HepG2 (cell line): ENCODE data around the gene APOLD1. TPM values are rescaled to one million over a fixed set of nuclear protein-coding genes. Genes with fewer than 3 reads are reported as not detected.

Source experiments
- ARNT2 ChIP-seq: sonication (generic); formaldehyde crosslinking; IDR thresholded peaks from 2 replicates; pipeline ENCODE4 v1.8.0; 2022; ENCODE audit warnings: mild to moderate bottlenecking, low read depth, missing genetic modification reagents, moderate library complexity
- ASH2L ChIP-seq: fragments of 300-600, 200-600 bp; sonication (generic); IDR thresholded peaks from 2 replicates; pipeline ENCODE4 v1.7.0; 2017; ENCODE audit warnings: low read depth, mild to moderate bottlenecking, moderate library complexity, mixed read lengths, low read length; ENCODE audit not compliant: insufficient read length
- BCLAF1 ChIP-seq: fragments of 450-650 bp; IDR thresholded peaks from 2 replicates; pipeline ENCODE4 v1.6.1; 2017; ENCODE audit warnings: mild to moderate bottlenecking
- CC2D1A ChIP-seq: sonication (generic); formaldehyde crosslinking; IDR thresholded peaks from 2 replicates; pipeline ENCODE4 v1.8.1; 2023; ENCODE audit warnings: mild to moderate bottlenecking, missing genetic modification reagents
- CCAR2 ChIP-seq: fragments of 200-400 bp; formaldehyde crosslinking; optimal IDR thresholded peaks from 2 replicates; pipeline ENCODE3; 2018; ENCODE audit warnings: low read depth, mild to moderate bottlenecking, low read length, moderate library complexity
- CEBPG ChIP-seq: IDR thresholded peaks from 2 replicates; pipeline ENCODE4 v1.6.1; 2016
- CHD2 ChIP-seq: IDR thresholded peaks from 2 replicates; pipeline ENCODE4 v1.6.1; 2011; ENCODE audit warnings: low read depth, low read length, improper control_type of control experiment
- CHD4 ChIP-seq: fragments of 200-600 bp; sonication (generic); IDR thresholded peaks from 2 replicates; pipeline ENCODE4 v1.7.0; 2017; ENCODE audit warnings: mild to moderate bottlenecking, low read length, borderline replicate concordance
- IRF1 ChIP-seq: sonication (generic); formaldehyde crosslinking; IDR thresholded peaks from 2 replicates; pipeline ENCODE4 v1.4.0; 2020; ENCODE audit warnings: low read depth, mild to moderate bottlenecking, missing genetic modification reagents
- LCORL ChIP-seq, 2 experiments: fragments of 450-650 bp in 1 of 2; sonication (generic) in 1 of 2; formaldehyde crosslinking in 1 of 2; IDR thresholded peaks; 2 replicates each; pipeline versions ENCODE4 v1.5.0 to v1.6.1; 2017 to 2020; ENCODE audit warnings: antibody characterized with exemption in 1 of 2, missing genetic modification reagents in 1 of 2
- NR2F6 ChIP-seq, 2 experiments: IDR thresholded peaks; 2 replicates each; pipeline ENCODE4 v1.6.1; 2016; ENCODE audit warnings: antibody characterized with exemption in 1 of 2, mild to moderate bottlenecking in 1 of 2
- PBX3 ChIP-seq: sonication (generic); formaldehyde crosslinking; IDR thresholded peaks from 2 replicates; pipeline ENCODE4 v1.8.1; 2023; ENCODE audit warnings: missing genetic modification reagents, inconsistent platforms, borderline replicate concordance
- SP4 ChIP-seq: sonication (generic); formaldehyde crosslinking; IDR thresholded peaks from 2 replicates; pipeline ENCODE4 v1.8.1; 2023; ENCODE audit warnings: mild to moderate bottlenecking, missing genetic modification reagents
- ZBTB8A ChIP-seq: sonication (generic); formaldehyde crosslinking; IDR thresholded peaks from 2 replicates; pipeline ENCODE4 v1.4.0; 2020; ENCODE audit warnings: mild to moderate bottlenecking, low read depth, missing genetic modification reagents, borderline replicate concordance
- ZNF549 ChIP-seq: sonication (generic); formaldehyde crosslinking; IDR thresholded peaks from 2 replicates; pipeline ENCODE4 v1.5.0; 2020; ENCODE audit warnings: missing genetic modification reagents
- ZNF556 ChIP-seq: sonication (generic); formaldehyde crosslinking; IDR thresholded peaks from 2 replicates; pipeline ENCODE4 v1.4.0; 2020; ENCODE audit warnings: mild to moderate bottlenecking, missing genetic modification reagents, borderline replicate concordance
- ZNF564 ChIP-seq: sonication (generic); formaldehyde crosslinking; IDR thresholded peaks from 2 replicates; pipeline ENCODE4 v1.8.1; 2023; ENCODE audit warnings: mild to moderate bottlenecking, missing genetic modification reagents
- ZNF674 ChIP-seq: sonication (generic); formaldehyde crosslinking; IDR thresholded peaks from 2 replicates; pipeline ENCODE4 v1.5.0; 2020; ENCODE audit warnings: low read depth, mild to moderate bottlenecking, missing genetic modification reagents
- ZNF724P ChIP-seq: sonication (generic); formaldehyde crosslinking; IDR thresholded peaks from 2 replicates; pipeline ENCODE4 v1.8.0; 2022; ENCODE audit warnings: missing genetic modification reagents, borderline replicate concordance
- ZNF746 ChIP-seq: sonication (generic); formaldehyde crosslinking; IDR thresholded peaks from 2 replicates; pipeline ENCODE4 v1.8.0; 2022; ENCODE audit warnings: mild to moderate bottlenecking, missing genetic modification reagents
- polyA plus RNA-seq, 8 experiments: library from polyadenylated mRNA; depleted of rRNA in 3 of 8; stranded (reverse) in 7 of 8; unstranded in 1 of 8; fragments of >200 nt; fragmentation: Illumina TruSeq in 4 of 8; extraction: Trizol in 4 of 8; gene quantifications; 2 replicates each; pipeline versions ENCODE4 v1.2.1 to v1.2.3, GENCODE V29; 2011 to 2016; ENCODE audit warnings: low read depth in 4 of 8, missing spikeins in 1 of 8, mixed read lengths in 1 of 8; ENCODE audit not compliant: insufficient read depth in 1 of 8
- total RNA-seq, 5 experiments: library from RNA; depleted of rRNA; stranded (reverse); fragments of >200 nt; fragmentation: Illumina TruSeq; extraction: Trizol; gene quantifications; 2 replicates each; pipeline ENCODE4 v1.2.3, GENCODE V29; 2016; ENCODE audit warnings: low read depth in 1 of 5
- TF ChIP-seq, protein P1 (sequence below): sonication (generic); formaldehyde crosslinking; IDR thresholded peaks from 2 replicates; pipeline ENCODE4 v1.4.0; 2020; ENCODE audit warnings: mild to moderate bottlenecking, low read depth, missing genetic modification reagents
- TF ChIP-seq, protein P2 (sequence below): fragments of 450-650 bp; IDR thresholded peaks from 2 replicates; pipeline ENCODE4 v1.6.1; 2017

APOLD1 gene
- total and polyA plus RNA-seq, 2 of the 13 experiments (the other 11 are each of a cell fraction or from before 2014, with no cell fraction given), result 0.20 to 0.84 TPM

DNA sequence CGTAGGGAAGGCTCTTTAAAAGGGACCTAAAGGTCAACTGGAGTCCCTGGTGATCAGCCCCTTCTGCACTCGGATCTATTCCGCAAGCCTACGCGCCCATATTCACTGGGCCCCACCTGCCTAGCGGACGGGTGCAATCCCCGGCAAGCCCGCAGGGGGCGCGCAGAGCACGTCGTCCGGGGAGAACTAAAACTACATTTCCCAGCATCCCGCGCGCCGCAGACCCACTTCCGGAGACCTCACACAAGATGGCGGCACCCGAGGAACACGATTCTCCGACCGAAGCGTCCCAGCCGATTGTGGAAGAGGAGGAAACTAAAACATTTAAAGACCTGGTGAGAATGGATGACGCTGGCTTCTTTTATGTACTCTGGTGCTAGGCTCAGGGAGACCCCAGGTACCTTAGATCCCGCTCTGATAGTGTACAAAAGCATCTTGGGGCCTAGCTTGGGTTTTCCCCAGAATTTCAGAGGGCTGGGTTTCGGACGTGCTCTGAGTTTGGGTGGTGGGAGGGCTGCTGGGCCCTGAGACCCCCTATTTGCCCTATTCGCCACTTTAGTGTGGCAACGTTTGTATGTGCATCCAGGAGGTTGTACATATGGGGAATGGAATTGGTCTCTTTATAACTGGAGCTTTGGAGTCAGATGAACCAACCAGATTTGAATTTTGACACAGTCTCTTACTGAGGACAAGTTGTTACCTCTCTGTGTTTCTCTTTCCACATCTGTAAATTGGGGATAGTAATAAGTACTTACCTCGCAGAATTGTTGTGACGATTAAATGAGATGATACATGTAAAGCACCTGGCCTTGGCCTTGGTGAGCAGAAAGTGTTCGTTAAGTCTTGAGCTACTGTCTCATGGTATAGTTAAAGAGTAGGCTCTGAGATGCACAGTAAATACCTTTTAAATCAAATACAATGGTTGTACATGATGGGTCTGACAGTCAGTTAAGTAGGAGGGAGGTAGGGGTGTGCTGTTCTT lies 28.0 kb downstream of the APOLD1 start, which contains the start of gene DDX47 (continued):
- TF ChIP-seq PBX3 (CRISPR knock-in tag) (no peak), CHD2 (no peak), CC2D1A (CRISPR knock-in tag) (no peak), ARNT2 (CRISPR knock-in tag) (peak; percentile 16; the same call in 1 of the 2 replicates), ZNF724P (CRISPR knock-in tag) (no peak), SP4 (CRISPR knock-in tag) (peak; percentile 66), ZNF746 (CRISPR knock-in tag) (no peak), NR2F6 (IDR thresholded peaks at IDR 0.05) (no peak), NR2F6 (CRISPR knock-in tag; IDR thresholded peaks at IDR 0.05) (no peak), CCAR2 (no peak), ZNF556 (CRISPR knock-in tag) (peak; percentile 76; the same call in 1 of the 2 replicates), IRF1 (CRISPR knock-in tag) (no peak), ASH2L (peak; percentile 89), ZBTB8A (CRISPR knock-in tag) (no peak), BCLAF1 (no peak), ZNF549 (CRISPR knock-in tag) (no peak), CHD4 (no peak), LCORL (IDR thresholded peaks at IDR 0.05) (no peak), LCORL (CRISPR knock-in tag; IDR thresholded peaks at IDR 0.05) (no peak; the same call in 1 of the 2 replicates), CEBPG (CRISPR knock-in tag) (peak; percentile 49; the same call in 1 of the 2 replicates), ZNF674 (CRISPR knock-in tag) (0 out of 2 replicates have a peak, but pooled peaks have one; percentile 49), ZNF564 (CRISPR knock-in tag) (no peak)
- TF ChIP-seq, protein P1, sequence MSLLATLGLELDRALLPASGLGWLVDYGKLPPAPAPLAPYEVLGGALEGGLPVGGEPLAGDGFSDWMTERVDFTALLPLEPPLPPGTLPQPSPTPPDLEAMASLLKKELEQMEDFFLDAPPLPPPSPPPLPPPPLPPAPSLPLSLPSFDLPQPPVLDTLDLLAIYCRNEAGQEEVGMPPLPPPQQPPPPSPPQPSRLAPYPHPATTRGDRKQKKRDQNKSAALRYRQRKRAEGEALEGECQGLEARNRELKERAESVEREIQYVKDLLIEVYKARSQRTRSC (CRISPR knock-in tag), result no peak
- TF ChIP-seq, protein P2, sequence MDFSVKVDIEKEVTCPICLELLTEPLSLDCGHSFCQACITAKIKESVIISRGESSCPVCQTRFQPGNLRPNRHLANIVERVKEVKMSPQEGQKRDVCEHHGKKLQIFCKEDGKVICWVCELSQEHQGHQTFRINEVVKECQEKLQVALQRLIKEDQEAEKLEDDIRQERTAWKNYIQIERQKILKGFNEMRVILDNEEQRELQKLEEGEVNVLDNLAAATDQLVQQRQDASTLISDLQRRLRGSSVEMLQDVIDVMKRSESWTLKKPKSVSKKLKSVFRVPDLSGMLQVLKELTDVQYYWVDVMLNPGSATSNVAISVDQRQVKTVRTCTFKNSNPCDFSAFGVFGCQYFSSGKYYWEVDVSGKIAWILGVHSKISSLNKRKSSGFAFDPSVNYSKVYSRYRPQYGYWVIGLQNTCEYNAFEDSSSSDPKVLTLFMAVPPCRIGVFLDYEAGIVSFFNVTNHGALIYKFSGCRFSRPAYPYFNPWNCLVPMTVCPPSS, result no peak
